Activated CD8-positive, alpha-beta T cell treated with anti-CD3 and anti-CD28 coated beads for 36 hours (primary cell): Measurements from ENCODE around the gene EHD4. TPM values are rescaled to one million over a fixed set of nuclear protein-coding genes. Genes with fewer than 3 reads are reported as not detected.

Experiments
- ATAC-seq: fragments of 200-7000 bp; cut with Tn5 transposase; one replicate; pipeline ENCODE4 v1.10.0; 2021; ENCODE audit warnings: mild to moderate bottlenecking, moderate library complexity
- CTCF ChIA-PET: fragments of 350-600 bp; sonication (Branson Sonifier 250); formaldehyde crosslinking; loops from one replicate; lab custom pipeline; 2021; ENCODE audit warnings: antibody characterized with exemption; lab: Charles Lee
- POLR2A ChIA-PET: fragments of 350-600 bp; sonication (Branson Sonifier 250); formaldehyde crosslinking; loops from one replicate; lab custom pipeline; 2021; ENCODE audit warnings: antibody characterized with exemption; lab: Charles Lee
- DNase-seq: peaks from one replicate; pipeline ENCODE4 v3.0.0-alpha.2; 2020
- H3K27ac Mint-ChIP-seq: one replicate; pipeline ENCODE4 v1.8.0; 2021; ENCODE audit warnings: mild to moderate bottlenecking, mixed read lengths
- H3K27me3 Mint-ChIP-seq: one replicate; pipeline ENCODE4 v1.8.0; 2021; ENCODE audit warnings: mixed read lengths
- H3K36me3 Mint-ChIP-seq: one replicate; pipeline ENCODE4 v1.8.0; 2021; ENCODE audit warnings: low read depth, mixed read lengths
- H3K4me1 Mint-ChIP-seq: one replicate; pipeline ENCODE4 v1.8.0; 2021; ENCODE audit warnings: low read depth, mixed read lengths
- H3K4me3 Mint-ChIP-seq: one replicate; pipeline ENCODE4 v1.8.0; 2021; ENCODE audit warnings: mild to moderate bottlenecking, moderate library complexity, mixed read lengths
- H3K9me3 Mint-ChIP-seq: one replicate; pipeline ENCODE4 v1.8.0; 2021; ENCODE audit warnings: mixed read lengths
- CTCF ChIP-seq: fragments of 200-600 bp; IDR thresholded peaks from one replicate; pipeline ENCODE4 v1.8.0; 2022; ENCODE audit warnings: antibody characterized with exemption, mild to moderate bottlenecking
- intact Hi-C: fragments of 100-400 bp; cut with micrococcal nuclease; formaldehyde crosslinking; loops from one replicate; pipeline ENCODE4 v1.10.0; 2022
- total RNA-seq, 2 experiments: library from RNA; stranded (reverse); gene quantifications; one replicate each; pipeline ENCODE4 v1.2.3, GENCODE V29; 2021

EHD4 gene
- total RNA-seq, 2 experiments from 2014 or later = 22.3 to 22.6 TPM

- TF ChIP-seq CTCF = no peak
- H3K9me3 Mint-ChIP-seq = no peaks in the 10 kb centered on the region
- DNase-seq = no peak
- no peak overlapping the region for H3K27ac Mint-ChIP-seq
- CTCF ChIA-PET = no interaction called here
- peaks cover 12% of the 10 kb centered on the region for H3K4me1 Mint-ChIP-seq
- no peaks in the 10 kb centered on the region for H3K36me3 Mint-ChIP-seq
- intact Hi-C loops = no loop called here
- H3K4me3 Mint-ChIP-seq = no peak overlapping the region
- POLR2A ChIA-PET = interaction anchor here (1.0 kb wide), 1 partner anchor 12 kb away, joined by 3 read pairs; no protein-coding TSS in a partner anchor
- ATAC-seq = no peak
- H3K27me3 Mint-ChIP-seq = peaks cover 14% of the 10 kb centered on the region
These were observed 88.9 kb downstream of the EHD4 start for GRCh38 chr15:41883484-41883825.

- intact Hi-C loops = no loop called here
- H3K9me3 Mint-ChIP-seq = no peaks in the 10 kb centered on the region
- peaks cover 8% of the 10 kb centered on the region for H3K4me1 Mint-ChIP-seq
- no peak for TF ChIP-seq CTCF
- no peak overlapping the region for H3K4me3 Mint-ChIP-seq
- DNase-seq (no peak), ATAC-seq (no peak)
- peaks cover 14% of the 10 kb centered on the region for H3K27me3 Mint-ChIP-seq
- H3K36me3 Mint-ChIP-seq = no peaks in the 10 kb centered on the region
- ChIA-PET POLR2A (interaction anchor here (1.0 to 2.0 kb wide), 3 partner anchors 10 to 16 kb away, joined by 3 to 5 read pairs (median 3); no protein-coding TSS in a partner anchor), CTCF (no interaction called here)
- no peak overlapping the region for H3K27ac Mint-ChIP-seq
These were observed 89.5 kb downstream of the EHD4 start for GRCh38 chr15:41882689-41883483.

GRCh38 chr15:41881920-41882688, 90.3 kb downstream of the EHD4 start:
- peak; percentile 54 for ATAC-seq
- ChIA-PET CTCF (no interaction called here), POLR2A (interaction anchor here (1.0 to 2.0 kb wide), 3 partner anchors 11 to 16 kb away, joined by 3 to 5 read pairs (median 3); no protein-coding TSS in a partner anchor)
- H3K36me3 Mint-ChIP-seq = no peaks in the 10 kb centered on the region
- H3K27ac Mint-ChIP-seq = no peak overlapping the region
- no peaks in the 10 kb centered on the region for H3K9me3 Mint-ChIP-seq
- intact Hi-C loops = no loop called here
- no peak for TF ChIP-seq CTCF
- peaks cover 4% of the 10 kb centered on the region for H3K4me1 Mint-ChIP-seq
- H3K27me3 Mint-ChIP-seq = peaks cover 14% of the 10 kb centered on the region
- H3K4me3 Mint-ChIP-seq = no peak overlapping the region
- DNase-seq = no peak

- Mint-ChIP-seq H3K36me3 (no peaks in the 10 kb centered on the region), H3K9me3 (no peaks in the 10 kb centered on the region), H3K4me3 (no peak overlapping the region), H3K27me3 (peaks cover 14% of the 10 kb centered on the region), H3K4me1 (peaks cover 4% of the 10 kb centered on the region), H3K27ac (no peak overlapping the region)
- DNase-seq = no peak
- POLR2A ChIA-PET = interaction anchor here (2.0 kb wide), 1 partner anchor 15 kb away, joined by 5 read pairs; no protein-coding TSS in a partner anchor
- no peak for TF ChIP-seq CTCF
- intact Hi-C loops = no loop called here
- no peak for ATAC-seq
- CTCF ChIA-PET = no interaction called here
These were observed 90.8 kb downstream of the EHD4 start for GRCh38 chr15:41881550-41881919.

GRCh38 chr15:41881086-41881485, 91.3 kb downstream of the EHD4 start:
- intact Hi-C loops = no loop called here
- H3K4me3 Mint-ChIP-seq = no peak overlapping the region
- CTCF ChIA-PET = interaction anchor here (1.3 kb wide), 1 partner anchor 19 kb away, joined by 3 read pairs; no protein-coding TSS in a partner anchor

More at GRCh38 chr15:41881086-41881485, 91.3 kb downstream of the EHD4 start:
- no peaks in the 10 kb centered on the region for H3K9me3 Mint-ChIP-seq
- ATAC-seq (no peak), DNase-seq (no peak)
- no peaks in the 10 kb centered on the region for H3K36me3 Mint-ChIP-seq
- H3K27me3 Mint-ChIP-seq = peaks cover 14% of the 10 kb centered on the region
- H3K4me1 Mint-ChIP-seq = peaks cover 4% of the 10 kb centered on the region
- POLR2A ChIA-PET = interaction anchor here (2.0 kb wide), 1 partner anchor 15 kb away, joined by 5 read pairs; no protein-coding TSS in a partner anchor
- TF ChIP-seq CTCF = no peak
- no peak overlapping the region for H3K27ac Mint-ChIP-seq
